Measurements from ENCODE around the gene TSPAN14. TPM values are rescaled to one million over a fixed set of nuclear protein-coding genes. Genes with fewer than 3 reads are reported as not detected.

TSPAN14 gene
- total and polyA plus RNA-seq, 2 of the 13 experiments (the other 11 are each of a cell fraction or from before 2014, with no cell fraction given), result 24.1 to 80.6 TPM

DNA sequence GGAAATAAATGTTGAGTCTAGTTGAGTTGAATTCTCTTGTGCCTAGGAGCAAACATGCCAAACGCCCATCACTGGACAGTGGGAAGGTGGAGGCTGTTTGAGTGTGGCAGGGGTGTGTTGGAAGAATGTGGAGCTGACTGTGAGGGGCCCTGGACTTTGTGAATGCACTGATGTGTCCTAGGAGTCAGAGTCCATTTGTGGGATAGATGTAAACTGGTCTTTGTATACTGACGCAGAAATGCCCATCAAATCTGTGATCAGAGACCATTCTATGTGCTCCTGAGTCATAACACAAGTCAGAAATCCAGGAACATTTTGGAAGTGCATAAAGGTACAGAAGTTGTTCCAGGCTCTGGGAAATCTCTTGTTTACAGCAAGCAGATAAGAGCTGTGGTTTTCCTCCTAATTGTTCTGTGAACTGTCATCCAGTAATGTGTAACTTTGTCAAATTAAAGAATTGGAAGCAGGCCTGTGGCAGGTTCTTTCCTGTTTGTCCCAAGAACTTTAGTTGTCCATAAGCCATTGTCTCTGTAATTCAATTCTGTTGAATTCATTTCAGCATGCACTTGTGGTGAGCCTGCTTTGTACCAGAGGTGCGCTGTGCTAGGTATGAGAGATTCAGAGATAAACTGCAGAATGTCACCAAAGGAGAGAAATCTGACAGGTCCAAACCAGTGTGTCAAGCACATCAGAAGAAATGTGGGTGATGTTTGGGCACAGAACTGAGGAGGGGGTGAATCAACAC is 38.2 kb upstream of the TSPAN14 start (continued):
- TF ChIP-seq SOX13 (IDR thresholded peaks at IDR 0.05) (no peak), SOX13 (CRISPR knock-in tag; conservative IDR thresholded peaks at IDR 0.05 in 1 of 2, IDR thresholded peaks at IDR 0.05 in 1 of 2) (peak in 1 of 2 experiments; percentile 43; a peak in 1 of 4 replicates), ZNF503 (CRISPR knock-in tag; IDR thresholded peaks at IDR 0.05) (peak; percentile 22; the same call in 1 of the 2 replicates), MAX (IDR thresholded peaks at IDR 0.05) (peak; percentile 46; the same call in 1 of the 2 replicates), ZNF207 (IDR thresholded peaks at IDR 0.05; ENCODE audit: borderline replicate concordance) (no peak), ZNF629 (CRISPR knock-in tag; conservative IDR thresholded peaks at IDR 0.05) (no peak), CC2D1A (CRISPR knock-in tag; IDR thresholded peaks at IDR 0.05) (no peak), ZSCAN25 (CRISPR knock-in tag; IDR thresholded peaks at IDR 0.05) (peak; percentile 95), SAP130 (CRISPR knock-in tag; IDR thresholded peaks at IDR 0.05; ENCODE audit: low read depth) (peak; percentile 77), GATA4 (IDR thresholded peaks at IDR 0.05; ENCODE audit: borderline replicate concordance, low read depth) (peak; percentile 35; the same call in 1 of the 2 replicates), ISL2 (CRISPR knock-in tag; IDR thresholded peaks at IDR 0.05) (0 out of 2 replicates have a peak, but pooled peaks have one; percentile 44), RBM22 (optimal IDR thresholded peaks at IDR 0.05; ENCODE audit: low read length) (no peak), ATF1 (CRISPR knock-in tag; IDR thresholded peaks at IDR 0.05) (no peak), KDM6A (CRISPR knock-in tag; IDR thresholded peaks at IDR 0.05; ENCODE audit: low read depth) (0 out of 2 replicates have a peak, but pooled peaks have one; percentile 51), TCF7 (IDR thresholded peaks at IDR 0.05; ENCODE audit: low read depth) (peak; percentile 29; the same call in 1 of the 2 replicates), BCL6 (CRISPR knock-in tag; IDR thresholded peaks at IDR 0.05) (no peak; the same call in 1 of the 2 replicates), IKZF5 (CRISPR knock-in tag; IDR thresholded peaks at IDR 0.05) (0 out of 2 replicates have a peak, but pooled peaks have one; percentile 21), MXI1 (IDR thresholded peaks at IDR 0.05; ENCODE audit: borderline replicate concordance, low read depth, low read length) (peak; percentile 24; the same call in 1 of the 3 replicates), ZNF350 (CRISPR knock-in tag; IDR thresholded peaks at IDR 0.05; ENCODE audit: borderline replicate concordance, low read depth) (no peak), ZNF431 (CRISPR knock-in tag; IDR thresholded peaks at IDR 0.05; ENCODE audit: borderline replicate concordance, low read depth) (0 out of 2 replicates have a peak, but pooled peaks have one; percentile 47), REPIN1 (CRISPR knock-in tag; IDR thresholded peaks at IDR 0.05; ENCODE audit: borderline replicate concordance, low read depth) (0 out of 2 replicates have a peak, but pooled peaks have one; percentile 43), FOXA3 (CRISPR knock-in tag; IDR thresholded peaks at IDR 0.05) (peak; percentile 64)
- TF ChIP-seq, protein P1, sequence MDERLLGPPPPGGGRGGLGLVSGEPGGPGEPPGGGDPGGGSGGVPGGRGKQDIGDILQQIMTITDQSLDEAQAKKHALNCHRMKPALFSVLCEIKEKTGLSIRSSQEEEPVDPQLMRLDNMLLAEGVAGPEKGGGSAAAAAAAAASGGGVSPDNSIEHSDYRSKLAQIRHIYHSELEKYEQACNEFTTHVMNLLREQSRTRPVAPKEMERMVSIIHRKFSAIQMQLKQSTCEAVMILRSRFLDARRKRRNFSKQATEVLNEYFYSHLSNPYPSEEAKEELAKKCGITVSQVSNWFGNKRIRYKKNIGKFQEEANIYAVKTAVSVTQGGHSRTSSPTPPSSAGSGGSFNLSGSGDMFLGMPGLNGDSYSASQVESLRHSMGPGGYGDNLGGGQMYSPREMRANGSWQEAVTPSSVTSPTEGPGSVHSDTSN (CRISPR knock-in tag; IDR thresholded peaks at IDR 0.05), result peak; percentile 38; the same call in 1 of the 2 replicates
- TF ChIP-seq, protein P2, sequence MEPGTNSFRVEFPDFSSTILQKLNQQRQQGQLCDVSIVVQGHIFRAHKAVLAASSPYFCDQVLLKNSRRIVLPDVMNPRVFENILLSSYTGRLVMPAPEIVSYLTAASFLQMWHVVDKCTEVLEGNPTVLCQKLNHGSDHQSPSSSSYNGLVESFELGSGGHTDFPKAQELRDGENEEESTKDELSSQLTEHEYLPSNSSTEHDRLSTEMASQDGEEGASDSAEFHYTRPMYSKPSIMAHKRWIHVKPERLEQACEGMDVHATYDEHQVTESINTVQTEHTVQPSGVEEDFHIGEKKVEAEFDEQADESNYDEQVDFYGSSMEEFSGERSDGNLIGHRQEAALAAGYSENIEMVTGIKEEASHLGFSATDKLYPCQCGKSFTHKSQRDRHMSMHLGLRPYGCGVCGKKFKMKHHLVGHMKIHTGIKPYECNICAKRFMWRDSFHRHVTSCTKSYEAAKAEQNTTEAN (CRISPR knock-in tag; conservative IDR thresholded peaks at IDR 0.05), result peak; percentile 94
- TF ChIP-seq, protein P3, sequence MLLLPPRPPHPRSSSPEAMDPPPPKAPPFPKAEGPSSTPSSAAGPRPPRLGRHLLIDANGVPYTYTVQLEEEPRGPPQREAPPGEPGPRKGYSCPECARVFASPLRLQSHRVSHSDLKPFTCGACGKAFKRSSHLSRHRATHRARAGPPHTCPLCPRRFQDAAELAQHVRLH (CRISPR knock-in tag; IDR thresholded peaks at IDR 0.05; ENCODE audit: borderline replicate concordance, low read depth), result no peak
